Testis (tissue), 2 donors: ENCODE results near the gene SERPINB7.

Source experiments
- POLR2A ChIP-seq: fragments of 450-650 bp; IDR thresholded peaks from one replicate; pipeline ENCODE4 v1.6.1; 2017; ENCODE audit warnings: antibody characterized with exemption, mild to moderate bottlenecking, moderate library complexity
- TF ChIP-seq, protein P1 (sequence below), 3 experiments: fragments of 450-650 bp in 2 of 3; fragments of 200-600 bp in 1 of 3; sonication (generic) in 1 of 3; IDR thresholded peaks; one replicate each; pipeline ENCODE4 v1.5.1; 2016 to 2019; ENCODE audit warnings: antibody characterized with exemption in 3 of 3, mild to moderate bottlenecking in 2 of 3, moderate library complexity in 1 of 3

DNA sequence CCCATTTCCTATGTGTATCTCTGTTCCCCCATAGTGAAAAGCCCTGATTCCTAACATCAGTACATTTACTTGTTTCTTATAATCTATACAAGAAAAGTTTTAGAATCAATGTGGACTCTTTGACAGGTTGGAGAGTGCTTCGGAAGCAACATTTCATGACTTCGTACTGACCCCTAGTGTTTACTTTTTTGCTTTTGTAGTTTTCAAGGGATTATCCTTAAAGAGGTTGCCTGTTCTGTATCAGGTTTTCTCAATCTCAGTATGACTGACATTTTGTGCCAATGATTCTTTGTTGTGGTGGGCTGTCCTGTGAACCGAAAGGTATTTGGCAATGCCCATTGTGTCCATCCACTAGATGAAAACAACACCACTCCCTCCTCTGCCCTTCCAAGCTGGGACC is 69.0 kb downstream of the SERPINB7 start:
- TF ChIP-seq, protein P1, sequence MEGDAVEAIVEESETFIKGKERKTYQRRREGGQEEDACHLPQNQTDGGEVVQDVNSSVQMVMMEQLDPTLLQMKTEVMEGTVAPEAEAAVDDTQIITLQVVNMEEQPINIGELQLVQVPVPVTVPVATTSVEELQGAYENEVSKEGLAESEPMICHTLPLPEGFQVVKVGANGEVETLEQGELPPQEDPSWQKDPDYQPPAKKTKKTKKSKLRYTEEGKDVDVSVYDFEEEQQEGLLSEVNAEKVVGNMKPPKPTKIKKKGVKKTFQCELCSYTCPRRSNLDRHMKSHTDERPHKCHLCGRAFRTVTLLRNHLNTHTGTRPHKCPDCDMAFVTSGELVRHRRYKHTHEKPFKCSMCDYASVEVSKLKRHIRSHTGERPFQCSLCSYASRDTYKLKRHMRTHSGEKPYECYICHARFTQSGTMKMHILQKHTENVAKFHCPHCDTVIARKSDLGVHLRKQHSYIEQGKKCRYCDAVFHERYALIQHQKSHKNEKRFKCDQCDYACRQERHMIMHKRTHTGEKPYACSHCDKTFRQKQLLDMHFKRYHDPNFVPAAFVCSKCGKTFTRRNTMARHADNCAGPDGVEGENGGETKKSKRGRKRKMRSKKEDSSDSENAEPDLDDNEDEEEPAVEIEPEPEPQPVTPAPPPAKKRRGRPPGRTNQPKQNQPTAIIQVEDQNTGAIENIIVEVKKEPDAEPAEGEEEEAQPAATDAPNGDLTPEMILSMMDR (IDR thresholded peaks at IDR 0.05): peak in 2 of 3 experiments; percentile 6 to 10
- TF ChIP-seq POLR2A: no peak
